ENCODE data around the gene FAT1. TPM values are rescaled to one million over a fixed set of nuclear protein-coding genes. Genes with fewer than 3 reads are reported as not detected.

The FAT1 gene
- total and polyA plus RNA-seq, 9 of the 15 experiments (the other 6 are each of a cell fraction or from before 2014, with no cell fraction given): 6.0 to 38.4 (median 21.4) TPM

DNA sequence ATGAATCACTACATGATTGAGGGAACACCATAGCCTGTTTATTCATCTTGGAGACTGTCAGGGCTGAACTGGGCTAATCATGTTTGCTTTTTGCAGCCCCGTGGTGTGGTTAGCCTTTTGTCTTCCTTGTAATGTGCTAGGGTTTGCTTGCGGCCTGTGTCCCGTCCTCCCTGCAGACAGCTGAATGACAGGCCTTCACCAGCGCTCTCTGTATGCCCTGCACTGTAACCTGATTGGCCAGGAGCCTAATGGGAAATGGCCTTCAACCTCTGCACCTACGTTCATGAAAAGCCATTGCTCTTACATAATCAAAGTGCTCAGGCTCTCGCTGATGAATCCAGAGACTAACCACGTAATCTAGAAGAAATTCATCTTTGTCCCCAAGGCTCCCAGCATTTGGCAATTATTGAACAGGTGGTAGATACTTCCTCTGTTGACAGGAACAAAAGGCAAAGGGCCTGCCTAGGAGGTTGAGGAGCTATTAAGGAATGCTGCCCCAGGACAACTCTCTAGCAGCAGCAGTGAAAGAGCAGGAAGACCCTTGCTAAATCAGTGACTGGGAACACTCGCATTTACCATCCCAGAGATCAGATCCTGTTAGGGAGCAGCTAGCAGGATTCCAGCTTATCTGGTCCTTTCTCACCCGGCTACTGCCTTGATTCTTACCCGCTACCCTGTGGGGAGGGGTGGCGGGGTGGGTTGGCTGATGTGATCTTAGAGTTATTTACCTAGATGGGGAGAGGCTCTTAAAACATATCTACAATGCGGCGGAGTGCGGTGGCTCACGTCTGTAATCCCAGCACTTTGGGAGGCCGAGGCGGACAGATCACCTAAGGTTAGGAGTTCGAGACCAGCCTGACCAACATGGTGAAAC is 42.3 kb upstream of the FAT1 start:
- intact Hi-C loops (cut with micrococcal nuclease): loop anchor here (2.0 kb wide), 1 partner anchor 79 kb away; no protein-coding TSS in a partner anchor
- ChIA-PET POLR2A (interaction anchor here (1.1 kb wide), 1 partner anchor 15 kb away, joined by 3 read pairs; no protein-coding TSS in a partner anchor), CTCF (ENCODE audit: low intra/inter-chr PET ratio) (no interaction called here)
- Histone ChIP-seq H3K9me1 (ENCODE audit: control insufficient read depth, insufficient read depth, low read length) (no peaks in the 10 kb centered on the region), H3K4me1 (replicated peaks in 1 of 2; ENCODE audit: control insufficient read depth in 2 of 2, insufficient read depth in 2 of 2, low read length in 2 of 2) (peaks cover 3 to 10% of the 10 kb centered on the region in 2 experiments; a peak in 3 of 5 replicates), H4K20me1 (replicated peaks; ENCODE audit: control insufficient read depth, insufficient read depth, low read length) (no peaks in the 10 kb centered on the region), H3K4me3 (no peak overlapping the region), H3K9me3 (replicated peaks; ENCODE audit: control insufficient read depth, insufficient read depth, low read depth, low read length) (no peaks in the 10 kb centered on the region), H3K4me2 (ENCODE audit: insufficient read depth, low read length) (peak overlapping the region; percentile 62), H3K27ac (ENCODE audit: extremely low read depth, low read depth, low read length) (no peak overlapping the region; the same call in 2 of the 3 replicates), H3K79me2 (ENCODE audit: control insufficient read depth, insufficient read depth, low read length) (peaks cover 17% of the 10 kb centered on the region), H3K9ac (ENCODE audit: insufficient read depth in 1 of 2, low read depth in 2 of 2, low read length in 2 of 2) (peak overlapping the region in 1 of 2 experiments; percentile 58; a peak in 1 of 4 replicates), H3K27me3 (ENCODE audit: control insufficient read depth in 2 of 2, insufficient read depth in 2 of 2, low read length in 2 of 2) (no peaks in the 10 kb centered on the region), H3K36me3 (ENCODE audit: control insufficient read depth, insufficient read depth, low read length) (no peaks in the 10 kb centered on the region), H2AFZ (ENCODE audit: low read depth, low read length) (peak overlapping the region; percentile 75)
- no TSS peak for BruUV-seq (replicated peaks)
- DNase-seq (ENCODE audit: extremely low read depth in 1 of 4, low spot score in 3 of 4) (peak in 1 of 4 experiments; percentile 44), ATAC-seq (peak; percentile 69), FAIRE-seq (no peak)
- in situ Hi-C loops (cut with MboI): no loop called here
- TF ChIP-seq ADNP (tag; IDR thresholded peaks at IDR 0.05): peak; percentile 55; the same call in 1 of the 2 replicates
- TF ChIP-seq SETDB1 (IDR thresholded peaks at IDR 0.05; ENCODE audit: low read length): no peak
- no peak for TF ChIP-seq HIVEP1 (CRISPR knock-in tag; IDR thresholded peaks at IDR 0.05)
- peak; percentile 70 for TF ChIP-seq NFYB (IDR thresholded peaks at IDR 0.05; ENCODE audit: extremely low read depth, insufficient read length)
- peak; percentile 41; the same call in 1 of the 2 replicates for TF ChIP-seq VEZF1 (CRISPR knock-in tag; IDR thresholded peaks at IDR 0.05)
- TF ChIP-seq, protein P1, sequence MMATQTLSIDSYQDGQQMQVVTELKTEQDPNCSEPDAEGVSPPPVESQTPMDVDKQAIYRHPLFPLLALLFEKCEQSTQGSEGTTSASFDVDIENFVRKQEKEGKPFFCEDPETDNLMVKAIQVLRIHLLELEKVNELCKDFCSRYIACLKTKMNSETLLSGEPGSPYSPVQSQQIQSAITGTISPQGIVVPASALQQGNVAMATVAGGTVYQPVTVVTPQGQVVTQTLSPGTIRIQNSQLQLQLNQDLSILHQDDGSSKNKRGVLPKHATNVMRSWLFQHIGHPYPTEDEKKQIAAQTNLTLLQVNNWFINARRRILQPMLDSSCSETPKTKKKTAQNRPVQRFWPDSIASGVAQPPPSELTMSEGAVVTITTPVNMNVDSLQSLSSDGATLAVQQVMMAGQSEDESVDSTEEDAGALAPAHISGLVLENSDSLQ (IDR thresholded peaks at IDR 0.05): peak; percentile 71
- TF ChIP-seq NR2C2 (CRISPR knock-in tag; IDR thresholded peaks at IDR 0.05): no peak
- peak; percentile 26; the same call in 1 of the 2 replicates for TF ChIP-seq NR2C2 (tag; IDR thresholded peaks at IDR 0.05)
- WGBS (ENCODE audit: insufficient coverage, low coverage, missing lambda C conversion rate): 34% methylated on average over 18 of the region's 18 CpGs
